Activated gamma-delta T cell treated with Interleukin-2 at 50 U/mL for 16 hours (primary cell): Measurements from ENCODE around the gene APBB2.
"Not testable (repeated sequence)": the region's sequence is repeated elsewhere in the genome, so short reads cannot be mapped to it uniquely, and the experiment has no call there.

Source experiments
- DNase-seq: peaks from one replicate; pipeline ENCODE4 v3.0.0-alpha.2; 2020

APBB2 gene

GRCh38 chr4:41155194-41155830 is 59.0 kb downstream of the APBB2 start:
- no peak for DNase-seq

GRCh38 chr4:41154814-41155177 is 59.5 kb downstream of the APBB2 start:
- no peak for DNase-seq

- DNase-seq = no peak
Measured at GRCh38 chr4:41154010-41154813, 60.1 kb downstream of the APBB2 start.

GRCh38 chr4:41150401-41150800 is 63.9 kb downstream of the APBB2 start:
- DNase-seq = no peak

- DNase-seq = not testable (repeated sequence)
Measured at GRCh38 chr4:41149568-41149967, 64.8 kb downstream of the APBB2 start.

- DNase-seq = no peak
Measured at GRCh38 chr4:41148931-41149330, 65.4 kb downstream of the APBB2 start.

- DNase-seq = no peak
Measured at GRCh38 chr4:41148292-41148691, 66.0 kb downstream of the APBB2 start.

GRCh38 chr4:41147570-41147969 is 66.8 kb downstream of the APBB2 start:
- not testable (repeated sequence) for DNase-seq

- no peak for DNase-seq
Measured at GRCh38 chr4:41146716-41147506, 67.4 kb downstream of the APBB2 start.

- DNase-seq = no peak
Measured at GRCh38 chr4:41146196-41146595, 68.1 kb downstream of the APBB2 start.

GRCh38 chr4:41145571-41146078 is 68.7 kb downstream of the APBB2 start:
- no peak for DNase-seq

- no peak for DNase-seq
Measured at GRCh38 chr4:41144812-41145211, 69.5 kb downstream of the APBB2 start.

GRCh38 chr4:41144040-41144379 is 70.3 kb downstream of the APBB2 start:
- DNase-seq = no peak

GRCh38 chr4:41143311-41144039 is 70.9 kb downstream of the APBB2 start:
- DNase-seq = no peak

- DNase-seq = no peak
Measured at GRCh38 chr4:41142376-41143310, 71.7 kb downstream of the APBB2 start.

- no peak for DNase-seq
Measured at GRCh38 chr4:41141900-41142299, 72.4 kb downstream of the APBB2 start.

- DNase-seq = no peak
Measured at GRCh38 chr4:41140410-41140809, 73.9 kb downstream of the APBB2 start.

- no peak for DNase-seq
Measured at GRCh38 chr4:41137879-41138278, 76.5 kb downstream of the APBB2 start.

GRCh38 chr4:41136456-41136855 is 77.9 kb downstream of the APBB2 start:
- DNase-seq = no peak

GRCh38 chr4:41135801-41136200 is 78.5 kb downstream of the APBB2 start:
- no peak for DNase-seq

GRCh38 chr4:41134581-41134980 is 79.8 kb downstream of the APBB2 start:
- no peak for DNase-seq
